Ishikawa (cell line): ENCODE data around the gene ARHGEF19.

Source experiments
- CEBPB ChIP-seq: IDR thresholded peaks from 2 replicates; pipeline ENCODE4 v1.6.1; 2012
- CREB1 ChIP-seq: IDR thresholded peaks from 2 replicates; pipeline ENCODE4 v1.6.1; 2012; ENCODE audit warnings: low read depth
- EGR1 ChIP-seq: IDR thresholded peaks from 2 replicates; pipeline ENCODE4 v1.6.1; 2012
- EP300 ChIP-seq: IDR thresholded peaks from 2 replicates; pipeline ENCODE4 v1.6.1; 2012; ENCODE audit warnings: borderline replicate concordance
- FOXM1 ChIP-seq: IDR thresholded peaks from 2 replicates; pipeline ENCODE4 v1.6.1; 2012; ENCODE audit warnings: low read depth, borderline replicate concordance
- NFIC ChIP-seq: IDR thresholded peaks from 2 replicates; pipeline ENCODE4 v1.6.1; 2012
- RAD21 ChIP-seq: IDR thresholded peaks from 2 replicates; pipeline ENCODE4 v1.6.1; 2012; ENCODE audit warnings: low read depth
- TAF1 ChIP-seq: IDR thresholded peaks from 2 replicates; pipeline ENCODE4 v1.6.1; 2012; ENCODE audit warnings: low read depth, mild to moderate bottlenecking
- TCF12 ChIP-seq: IDR thresholded peaks from 2 replicates; pipeline ENCODE4 v1.6.1; 2012; ENCODE audit warnings: low read depth
- TEAD4 ChIP-seq: IDR thresholded peaks from 2 replicates; pipeline ENCODE4 v1.6.1; 2012
- YY1 ChIP-seq: IDR thresholded peaks from 2 replicates; pipeline ENCODE4 v1.6.1; 2012; ENCODE audit warnings: low read depth
- ZBTB7A ChIP-seq: IDR thresholded peaks from 2 replicates; pipeline ENCODE4 v1.6.1; 2012; ENCODE audit warnings: low read depth
- TF ChIP-seq, protein P1 (sequence below): IDR thresholded peaks from 2 replicates; pipeline ENCODE4 v1.6.1; 2012
- TF ChIP-seq, protein P2 (sequence below): IDR thresholded peaks from 2 replicates; pipeline ENCODE4 v1.6.1; 2012; ENCODE audit warnings: low read depth, mild to moderate bottlenecking
- TF ChIP-seq, protein P3 (sequence below): IDR thresholded peaks from 2 replicates; pipeline ENCODE4 v1.6.1; 2012

ARHGEF19 gene

DNA sequence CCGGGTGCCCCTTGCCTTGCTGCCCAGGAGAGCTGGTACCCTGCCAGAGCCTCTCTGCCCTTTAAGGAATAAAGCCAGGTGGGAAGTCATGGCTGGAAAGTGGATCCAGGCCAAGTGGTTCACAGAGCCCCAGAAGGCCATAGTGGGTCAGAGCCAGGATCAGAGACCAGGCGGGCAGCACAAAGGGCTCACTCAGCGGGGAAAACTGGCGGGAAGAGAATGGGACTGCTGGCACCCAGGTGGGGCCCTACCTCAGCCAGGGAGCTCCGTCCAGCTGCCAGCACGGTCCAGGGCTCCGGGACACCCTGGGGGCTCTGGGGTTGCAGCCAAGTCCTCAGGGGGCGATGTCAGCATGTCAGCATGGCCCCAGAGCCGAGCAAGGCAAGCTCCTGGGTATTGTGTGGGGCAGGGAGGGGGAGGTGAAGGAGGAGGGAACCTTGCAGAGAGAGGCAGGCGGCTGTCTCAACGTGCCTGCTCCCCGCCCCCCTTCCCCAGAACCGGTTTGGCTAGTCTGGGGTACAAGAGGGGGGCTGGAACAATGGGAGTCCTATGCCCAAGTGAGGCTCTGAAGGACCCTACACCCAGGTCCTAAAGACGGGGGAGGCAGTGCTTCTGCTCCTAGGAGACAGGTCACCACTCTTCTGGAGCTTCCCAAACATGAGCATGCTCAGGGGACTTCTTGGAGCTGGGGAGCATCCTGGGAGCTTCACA lies at the start of gene ARHGEF19:
Gene ARHGEF19 (minus strand): TSS at position 402 of the 711 bp plus-strand sequence. CDS start 3,598 bp downstream, outside the sequence.
- TF ChIP-seq, protein P1, sequence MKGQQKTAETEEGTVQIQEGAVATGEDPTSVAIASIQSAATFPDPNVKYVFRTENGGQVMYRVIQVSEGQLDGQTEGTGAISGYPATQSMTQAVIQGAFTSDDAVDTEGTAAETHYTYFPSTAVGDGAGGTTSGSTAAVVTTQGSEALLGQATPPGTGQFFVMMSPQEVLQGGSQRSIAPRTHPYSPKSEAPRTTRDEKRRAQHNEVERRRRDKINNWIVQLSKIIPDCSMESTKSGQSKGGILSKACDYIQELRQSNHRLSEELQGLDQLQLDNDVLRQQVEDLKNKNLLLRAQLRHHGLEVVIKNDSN: peak; percentile 31; the same call in 1 of the 2 replicates
- peak; percentile 99 for TF ChIP-seq NFIC
- peak; percentile 99 for TF ChIP-seq TCF12
- no peak for TF ChIP-seq EGR1
- TF ChIP-seq FOXM1: peak; percentile 85
- TF ChIP-seq, protein P2, sequence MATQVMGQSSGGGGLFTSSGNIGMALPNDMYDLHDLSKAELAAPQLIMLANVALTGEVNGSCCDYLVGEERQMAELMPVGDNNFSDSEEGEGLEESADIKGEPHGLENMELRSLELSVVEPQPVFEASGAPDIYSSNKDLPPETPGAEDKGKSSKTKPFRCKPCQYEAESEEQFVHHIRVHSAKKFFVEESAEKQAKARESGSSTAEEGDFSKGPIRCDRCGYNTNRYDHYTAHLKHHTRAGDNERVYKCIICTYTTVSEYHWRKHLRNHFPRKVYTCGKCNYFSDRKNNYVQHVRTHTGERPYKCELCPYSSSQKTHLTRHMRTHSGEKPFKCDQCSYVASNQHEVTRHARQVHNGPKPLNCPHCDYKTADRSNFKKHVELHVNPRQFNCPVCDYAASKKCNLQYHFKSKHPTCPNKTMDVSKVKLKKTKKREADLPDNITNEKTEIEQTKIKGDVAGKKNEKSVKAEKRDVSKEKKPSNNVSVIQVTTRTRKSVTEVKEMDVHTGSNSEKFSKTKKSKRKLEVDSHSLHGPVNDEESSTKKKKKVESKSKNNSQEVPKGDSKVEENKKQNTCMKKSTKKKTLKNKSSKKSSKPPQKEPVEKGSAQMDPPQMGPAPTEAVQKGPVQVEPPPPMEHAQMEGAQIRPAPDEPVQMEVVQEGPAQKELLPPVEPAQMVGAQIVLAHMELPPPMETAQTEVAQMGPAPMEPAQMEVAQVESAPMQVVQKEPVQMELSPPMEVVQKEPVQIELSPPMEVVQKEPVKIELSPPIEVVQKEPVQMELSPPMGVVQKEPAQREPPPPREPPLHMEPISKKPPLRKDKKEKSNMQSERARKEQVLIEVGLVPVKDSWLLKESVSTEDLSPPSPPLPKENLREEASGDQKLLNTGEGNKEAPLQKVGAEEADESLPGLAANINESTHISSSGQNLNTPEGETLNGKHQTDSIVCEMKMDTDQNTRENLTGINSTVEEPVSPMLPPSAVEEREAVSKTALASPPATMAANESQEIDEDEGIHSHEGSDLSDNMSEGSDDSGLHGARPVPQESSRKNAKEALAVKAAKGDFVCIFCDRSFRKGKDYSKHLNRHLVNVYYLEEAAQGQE: no peak; the same call in 1 of the 2 replicates
- TF ChIP-seq YY1: peak; percentile 56; the same call in 1 of the 2 replicates
- TF ChIP-seq RAD21: peak; percentile 14; the same call in 1 of the 2 replicates
- 0 out of 2 replicates have a peak, but pooled peaks have one; percentile 30 for TF ChIP-seq CREB1
- peak; percentile 29; the same call in 1 of the 2 replicates for TF ChIP-seq TAF1
- TF ChIP-seq TEAD4: peak; percentile 86
- TF ChIP-seq EP300: peak; percentile 94
- peak; percentile 17; the same call in 1 of the 2 replicates for TF ChIP-seq CEBPB
- TF ChIP-seq, protein P3, sequence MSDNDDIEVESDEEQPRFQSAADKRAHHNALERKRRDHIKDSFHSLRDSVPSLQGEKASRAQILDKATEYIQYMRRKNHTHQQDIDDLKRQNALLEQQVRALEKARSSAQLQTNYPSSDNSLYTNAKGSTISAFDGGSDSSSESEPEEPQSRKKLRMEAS: peak; percentile 87
- 0 out of 2 replicates have a peak, but pooled peaks have one; percentile 55 for TF ChIP-seq ZBTB7A

DNA sequence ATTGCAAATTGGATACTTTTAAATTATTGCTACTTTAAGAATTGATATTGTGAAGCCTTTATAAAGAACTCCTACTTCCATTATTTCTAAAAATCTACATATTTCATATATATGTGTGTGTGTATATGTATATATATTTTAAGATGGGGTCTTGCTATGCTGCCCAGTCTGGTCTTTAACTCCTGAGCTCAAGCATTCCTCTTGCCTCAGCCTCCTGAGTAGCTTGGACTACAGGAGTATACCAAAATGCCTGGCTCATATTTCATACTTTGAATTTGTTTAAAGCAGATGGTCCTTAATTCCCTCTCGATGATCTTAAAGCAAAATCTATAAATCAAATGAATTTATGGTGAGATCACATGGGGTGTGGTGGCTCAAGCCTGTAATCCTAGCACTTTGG lies 49.6 kb upstream of the ARHGEF19 start:
- no peak for TF ChIP-seq TAF1
- TF ChIP-seq EGR1: no peak
- TF ChIP-seq CREB1: no peak
- TF ChIP-seq, protein P3: no peak
- TF ChIP-seq RAD21: no peak
- TF ChIP-seq TEAD4: no peak

DNA sequence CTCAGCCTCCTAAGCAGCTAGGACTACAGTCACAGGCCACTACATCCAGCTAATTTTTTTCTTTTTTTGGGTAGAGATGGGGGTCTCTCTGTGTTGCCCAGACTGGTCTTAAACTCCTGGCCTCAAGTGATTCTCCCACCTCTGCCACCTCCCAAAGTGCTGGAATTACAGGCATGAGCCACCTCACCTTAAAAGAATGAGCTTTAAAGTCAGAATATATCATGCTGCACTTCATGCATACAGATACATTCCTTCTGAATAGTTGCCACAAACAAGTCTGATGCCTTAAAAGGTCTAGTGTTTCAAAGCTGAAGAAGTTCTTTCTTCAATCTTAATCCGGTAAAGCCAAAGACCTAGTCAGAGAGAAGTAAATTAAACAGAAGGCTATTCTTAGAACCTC lies 48.4 kb upstream of the ARHGEF19 start:
- no peak for TF ChIP-seq TCF12
- TF ChIP-seq YY1: no peak
- no peak for TF ChIP-seq NFIC
- TF ChIP-seq CREB1: no peak
- no peak for TF ChIP-seq EP300
- TF ChIP-seq EGR1: no peak
- TF ChIP-seq RAD21: no peak
- TF ChIP-seq TEAD4: peak; percentile 88
- TF ChIP-seq, protein P2: no peak
- TF ChIP-seq, protein P3: 0 out of 2 replicates have a peak, but pooled peaks have one; percentile 39

DNA sequence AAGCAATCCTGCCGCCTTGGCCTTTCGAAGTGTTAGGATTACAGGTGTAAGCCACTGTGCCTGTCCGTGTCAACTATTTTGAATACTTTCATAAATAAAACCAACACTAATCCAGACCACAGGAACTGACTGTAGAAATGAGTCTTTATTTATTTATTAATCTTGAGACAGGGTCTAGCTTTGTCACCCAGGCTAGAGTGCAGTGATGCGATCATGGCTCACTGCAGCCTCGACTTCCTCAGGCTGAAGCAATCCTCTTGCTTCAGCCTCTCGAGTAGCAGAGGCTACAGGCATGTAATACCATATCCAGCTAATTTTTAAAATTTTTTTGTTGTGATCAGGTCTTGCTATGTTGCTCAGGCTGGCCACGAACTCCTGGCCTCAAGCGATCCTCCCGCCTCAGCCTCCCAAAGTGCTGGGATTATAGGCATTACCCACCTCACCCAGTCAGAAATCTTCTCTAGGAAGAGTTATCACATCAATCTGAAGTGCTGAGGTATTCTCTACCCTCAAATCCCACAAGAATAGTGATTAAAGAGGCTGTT lies 46.2 kb upstream of the ARHGEF19 start:
- TF ChIP-seq, protein P1: no peak
- TF ChIP-seq TEAD4 (no peak), FOXM1 (no peak), NFIC (no peak), EGR1 (no peak), EP300 (no peak), ZBTB7A (no peak), CEBPB (no peak), RAD21 (no peak), TAF1 (no peak)
- TF ChIP-seq, protein P2: no peak
- TF ChIP-seq, protein P3: no peak
